ENCODE measurements around the gene RTRAF.

Gene RTRAF

GRCh38 chr14:52032204-52032801 lies 43.0 kb downstream of the RTRAF start:
- TF ChIP-seq, protein P1, sequence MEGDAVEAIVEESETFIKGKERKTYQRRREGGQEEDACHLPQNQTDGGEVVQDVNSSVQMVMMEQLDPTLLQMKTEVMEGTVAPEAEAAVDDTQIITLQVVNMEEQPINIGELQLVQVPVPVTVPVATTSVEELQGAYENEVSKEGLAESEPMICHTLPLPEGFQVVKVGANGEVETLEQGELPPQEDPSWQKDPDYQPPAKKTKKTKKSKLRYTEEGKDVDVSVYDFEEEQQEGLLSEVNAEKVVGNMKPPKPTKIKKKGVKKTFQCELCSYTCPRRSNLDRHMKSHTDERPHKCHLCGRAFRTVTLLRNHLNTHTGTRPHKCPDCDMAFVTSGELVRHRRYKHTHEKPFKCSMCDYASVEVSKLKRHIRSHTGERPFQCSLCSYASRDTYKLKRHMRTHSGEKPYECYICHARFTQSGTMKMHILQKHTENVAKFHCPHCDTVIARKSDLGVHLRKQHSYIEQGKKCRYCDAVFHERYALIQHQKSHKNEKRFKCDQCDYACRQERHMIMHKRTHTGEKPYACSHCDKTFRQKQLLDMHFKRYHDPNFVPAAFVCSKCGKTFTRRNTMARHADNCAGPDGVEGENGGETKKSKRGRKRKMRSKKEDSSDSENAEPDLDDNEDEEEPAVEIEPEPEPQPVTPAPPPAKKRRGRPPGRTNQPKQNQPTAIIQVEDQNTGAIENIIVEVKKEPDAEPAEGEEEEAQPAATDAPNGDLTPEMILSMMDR (IDR thresholded peaks at IDR 0.05; ENCODE audit: control insufficient read depth, extremely low read depth, insufficient read depth): no peak
- no peak for DNase-seq (ENCODE audit: low read depth)
- H3K4me3 ChIP-seq (ENCODE audit: low read depth, low read length): no peak overlapping the region

GRCh38 chr14:52033101-52033642 lies 43.8 kb downstream of the RTRAF start:
- no peak for DNase-seq (ENCODE audit: low read depth)
- TF ChIP-seq, protein P1 (IDR thresholded peaks at IDR 0.05; ENCODE audit: control insufficient read depth, extremely low read depth, insufficient read depth): no peak

GRCh38 chr14:52039124-52039815 lies 49.9 kb downstream of the RTRAF start:
- TF ChIP-seq, protein P1 (IDR thresholded peaks at IDR 0.05; ENCODE audit: control insufficient read depth, extremely low read depth, insufficient read depth): no peak
- DNase-seq (ENCODE audit: low read depth): no peak
- no peak overlapping the region for H3K4me3 ChIP-seq (ENCODE audit: low read depth, low read length)

More at GRCh38 chr14:52033101-52033642, 43.8 kb downstream of the RTRAF start:
- H3K4me3 ChIP-seq (ENCODE audit: low read depth, low read length): no peak overlapping the region

DNA sequence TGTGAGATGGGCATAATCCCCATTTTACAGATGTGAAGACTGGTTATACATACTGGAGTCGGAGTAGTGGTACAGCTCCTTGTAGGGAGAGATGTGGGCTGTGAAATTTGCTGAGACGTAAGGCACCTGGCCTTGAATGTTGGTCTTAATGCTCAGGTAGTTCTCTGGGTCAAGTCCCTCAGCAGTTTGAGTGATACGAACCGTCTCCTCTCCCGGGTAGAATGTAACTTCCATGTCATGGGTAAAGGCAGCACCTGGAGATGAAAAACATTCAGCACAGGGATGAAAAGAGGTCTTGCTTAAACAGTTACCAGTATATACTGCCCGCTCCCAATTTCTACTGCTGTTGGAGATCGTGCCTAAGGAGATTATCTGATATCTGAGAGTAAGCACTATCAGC lies 51.3 kb downstream of the RTRAF start:
- TF ChIP-seq, protein P1 (IDR thresholded peaks at IDR 0.05; ENCODE audit: control insufficient read depth, extremely low read depth, insufficient read depth): no peak
- DNase-seq (ENCODE audit: low read depth): no peak
- no peak overlapping the region for H3K4me3 ChIP-seq (ENCODE audit: low read depth, low read length)

- no peak for DNase-seq (ENCODE audit: low read depth)
- no peak overlapping the region for H3K4me3 ChIP-seq (ENCODE audit: low read depth, low read length)
- TF ChIP-seq, protein P1 (IDR thresholded peaks at IDR 0.05; ENCODE audit: control insufficient read depth, extremely low read depth, insufficient read depth): no peak
Observed at GRCh38 chr14:52042371-52043289, 53.3 kb downstream of the RTRAF start.

DNA sequence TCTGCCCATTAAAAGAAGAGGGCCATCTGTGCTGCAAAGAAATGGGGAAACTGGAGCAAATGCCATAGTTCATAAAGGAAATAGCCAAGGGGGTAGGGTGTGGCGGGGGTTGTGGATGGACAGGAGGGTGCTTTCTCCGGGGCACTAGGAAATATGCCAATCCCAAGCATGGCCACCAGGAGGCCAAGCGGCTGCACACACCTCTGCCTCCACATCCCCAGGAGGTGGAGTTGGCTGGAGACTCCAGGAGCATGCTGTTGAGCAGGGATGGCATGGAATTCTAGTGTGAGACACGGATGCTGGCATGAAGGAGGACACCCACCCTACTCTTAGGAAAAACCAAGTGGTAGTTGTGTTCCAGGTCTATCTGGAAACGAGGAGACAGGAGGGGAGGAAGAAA lies 54.3 kb downstream of the RTRAF start:
- TF ChIP-seq, protein P1 (IDR thresholded peaks at IDR 0.05; ENCODE audit: control insufficient read depth, extremely low read depth, insufficient read depth): peak; percentile 42
- DNase-seq (ENCODE audit: low read depth): no peak

More for the DNA sequence above, 54.3 kb downstream of the RTRAF start:
- no peak overlapping the region for H3K4me3 ChIP-seq (ENCODE audit: low read depth, low read length)

All from LNCaP clone FGC (cell line).